H1 (cell line): ENCODE measurements around the gene GPR21. TPM values are rescaled to one million over a fixed set of nuclear protein-coding genes. Genes with fewer than 3 reads are reported as not detected.

Experiments
- CTCF ChIA-PET: fragments of 300-600 bp; sonication (Branson Sonifier 250); formaldehyde crosslinking; loops from one replicate; lab custom pipeline; 2021; ENCODE audit not compliant: partially characterized antibody; lab: Charles Lee
- POLR2A ChIA-PET: fragments of 300-600 bp; sonication (Branson Sonifier 250); formaldehyde crosslinking; loops from one replicate; lab custom pipeline; 2021; ENCODE audit warnings: inconsistent platforms; ENCODE audit not compliant: partially characterized antibody; lab: Charles Lee
- DNase-seq, 2 experiments: peaks; one replicate each; pipeline versions ENCODE4 v3.0.0 to v3.0.0-alpha.2; 2010 to 2022; ENCODE audit warnings: low spot score in 2 of 2, low read depth in 1 of 2, mixed read lengths in 1 of 2
- FAIRE-seq: peaks from 2 replicates; lab custom pipeline; 2011; peaks lifted over from hg19 to GRCh38; lab: Jason Lieb, UNC
- H2AFZ ChIP-seq: 2 replicates; pipeline ENCODE4 v1.8.1; 2012; ENCODE audit warnings: low read length, inconsistent platforms
- H2AK5ac ChIP-seq: 2 replicates; pipeline ENCODE4 v1.6.1; 2013; ENCODE audit warnings: low read depth, low read length
- H2BK120ac ChIP-seq: replicated peaks from 2 replicates; pipeline ENCODE3; 2013; ENCODE audit warnings: low read depth, low read length, inconsistent platforms
- H2BK12ac ChIP-seq: 2 replicates; pipeline ENCODE4 v1.6.1; 2013; ENCODE audit warnings: low read depth, low read length
- H2BK15ac ChIP-seq: 2 replicates; pipeline ENCODE4 v1.6.1; 2013; ENCODE audit warnings: low read length
- H2BK20ac ChIP-seq: 2 replicates; pipeline ENCODE4 v1.6.1; 2013; ENCODE audit warnings: low read length
- H2BK5ac ChIP-seq: 2 replicates; pipeline ENCODE4 v1.6.1; 2013; ENCODE audit warnings: low read depth, low read length
- H3K14ac ChIP-seq: 2 replicates; pipeline ENCODE4 v1.6.1; 2013; ENCODE audit warnings: inconsistent platforms; ENCODE audit not compliant: insufficient read length
- H3K18ac ChIP-seq: 2 replicates; pipeline ENCODE4 v1.6.1; 2013; ENCODE audit warnings: low read length; ENCODE audit errors: extremely low read depth
- H3K23ac ChIP-seq: 2 replicates; pipeline ENCODE4 v1.6.1; 2013; ENCODE audit warnings: inconsistent platforms; ENCODE audit not compliant: insufficient read length
- H3K23me2 ChIP-seq: 2 replicates; pipeline ENCODE4 v1.6.1; 2013; ENCODE audit warnings: low read depth, low read length
- H3K27ac ChIP-seq: 2 replicates; pipeline ENCODE4 v1.6.1; 2011; ENCODE audit warnings: low read depth, low read length, inconsistent platforms
- H3K27me3 ChIP-seq, 4 experiments: replicated peaks in 1 of 4; 1 replicate in 1 of 4; 2 replicates in 3 of 4; pipeline versions ENCODE4 v1.6.1 to v1.8.1; 2011 to 2013; ENCODE audit warnings: low read length in 3 of 4, mild to moderate bottlenecking in 3 of 4, inconsistent platforms in 2 of 4, mixed read lengths in 2 of 4, moderate library complexity in 1 of 4; ENCODE audit not compliant: control insufficient read depth in 3 of 4, insufficient read depth in 3 of 4; ENCODE audit errors: extremely low read depth in 1 of 4
- H3K36me3 ChIP-seq, 4 experiments: 2 replicates each; pipeline versions ENCODE4 v1.6.1 to v1.8.1; 2011 to 2013; ENCODE audit warnings: mild to moderate bottlenecking in 4 of 4, low read length in 3 of 4, moderate library complexity in 2 of 4, control low read depth in 1 of 4, inconsistent platforms in 1 of 4; ENCODE audit not compliant: insufficient read depth in 4 of 4, control insufficient read depth in 2 of 4
- H3K4ac ChIP-seq: replicated peaks from 2 replicates; pipeline ENCODE3; 2013; ENCODE audit warnings: low read length, low read depth, mixed read lengths, inconsistent platforms; ENCODE audit not compliant: insufficient read length
- H3K4me1 ChIP-seq, 4 experiments: replicated peaks in 1 of 4; 1 replicate in 1 of 4; 2 replicates in 3 of 4; pipeline versions ENCODE4 v1.6.1 to v1.8.1; 2011 to 2013; ENCODE audit warnings: low read length in 3 of 4, inconsistent platforms in 2 of 4, mixed read lengths in 1 of 4; ENCODE audit not compliant: insufficient read depth in 4 of 4, control insufficient read depth in 3 of 4
- H3K4me2 ChIP-seq, 2 experiments: 2 replicates each; pipeline versions ENCODE4 v1.6.1 to v1.8.1; 2011 to 2013; ENCODE audit warnings: low read depth in 2 of 2, low read length in 2 of 2, control low read depth in 1 of 2, inconsistent platforms in 1 of 2, mild to moderate bottlenecking in 1 of 2; ENCODE audit not compliant: insufficient read depth in 1 of 2
- H3K4me3 ChIP-seq, 4 experiments: fragments of 200-600, 300-600 bp in 1 of 4; sonication (generic), shearing (Covaris generic), sonication (Bioruptor Twin) in 1 of 4; 2 replicates each; pipeline versions ENCODE4 v1.5.1 to v1.8.1; 2011 to 2016; ENCODE audit warnings: low read length in 4 of 4, low read depth in 3 of 4, control low read depth in 2 of 4, inconsistent platforms in 2 of 4, mild to moderate bottlenecking in 2 of 4, mixed read lengths in 1 of 4, moderate library complexity in 1 of 4; ENCODE audit not compliant: insufficient read depth in 2 of 4; ENCODE audit errors: extremely low read depth in 1 of 4
- H3K56ac ChIP-seq: replicated peaks from 2 replicates; pipeline ENCODE3; 2013; ENCODE audit warnings: low read depth, mild to moderate bottlenecking, mixed read lengths, low read length, inconsistent platforms; ENCODE audit not compliant: insufficient read length
- H3K79me1 ChIP-seq: 2 replicates; pipeline ENCODE4 v1.6.1; 2013; ENCODE audit warnings: low read depth, low read length, control low read depth
- H3K79me2 ChIP-seq, 2 experiments: 2 replicates each; pipeline versions ENCODE4 v1.6.1 to v1.8.1; 2012 to 2013; ENCODE audit warnings: low read length in 2 of 2, mild to moderate bottlenecking in 2 of 2, inconsistent platforms in 1 of 2; ENCODE audit not compliant: insufficient read depth in 2 of 2, control insufficient read depth in 1 of 2
- H3K9ac ChIP-seq, 4 experiments: replicated peaks in 1 of 4; 1 replicate in 1 of 4; 2 replicates in 3 of 4; pipeline versions ENCODE4 v1.6.1 to v1.8.1; 2011 to 2013; ENCODE audit warnings: low read depth in 3 of 4, low read length in 3 of 4, control low read depth in 2 of 4, mild to moderate bottlenecking in 2 of 4, moderate library complexity in 2 of 4, inconsistent platforms in 1 of 4; ENCODE audit errors: extremely low read depth in 1 of 4
- H3K9me3 ChIP-seq, 2 experiments: 2 replicates each; pipeline versions ENCODE4 v1.6.1 to v1.8.1; 2012 to 2013; ENCODE audit warnings: mild to moderate bottlenecking in 2 of 2, moderate library complexity in 2 of 2, control low read depth in 1 of 2, inconsistent platforms in 1 of 2, low read depth in 1 of 2, low read length in 1 of 2, mixed read lengths in 1 of 2; ENCODE audit not compliant: insufficient read depth in 2 of 2
- H4K20me1 ChIP-seq, 2 experiments: replicated peaks in 1 of 2; 2 replicates each; pipeline versions ENCODE3 to v1.8.1; 2011 to 2013; ENCODE audit warnings: inconsistent platforms in 2 of 2, low read length in 2 of 2, mild to moderate bottlenecking in 1 of 2; ENCODE audit not compliant: insufficient read depth in 2 of 2, control insufficient read depth in 1 of 2
- H4K5ac ChIP-seq: 2 replicates; pipeline ENCODE4 v1.6.1; 2013; ENCODE audit warnings: low read length, low read depth, mixed read lengths, inconsistent platforms; ENCODE audit not compliant: insufficient read length
- H4K8ac ChIP-seq: 2 replicates; pipeline ENCODE4 v1.8.0; 2013; ENCODE audit warnings: mild to moderate bottlenecking, moderate library complexity, low read length, inconsistent platforms; ENCODE audit not compliant: insufficient read depth; ENCODE audit errors: extremely low read depth
- H4K91ac ChIP-seq: replicated peaks from 2 replicates; pipeline ENCODE3; 2013; ENCODE audit warnings: low read length, mixed read lengths, inconsistent platforms; ENCODE audit not compliant: insufficient read length
- CHD1 ChIP-seq: IDR thresholded peaks from 2 replicates; pipeline ENCODE4 v1.6.1; 2012; ENCODE audit warnings: low read depth, low read length, improper control_type of control experiment
- CHD2 ChIP-seq: IDR thresholded peaks from 2 replicates; pipeline ENCODE4 v1.6.1; 2012; ENCODE audit warnings: low read length, improper control_type of control experiment
- CREB1 ChIP-seq: IDR thresholded peaks from 2 replicates; pipeline ENCODE4 v1.6.1; 2012; ENCODE audit warnings: inconsistent platforms
- E2F6 ChIP-seq: IDR thresholded peaks from 2 replicates; pipeline ENCODE4 v1.6.1; 2012; ENCODE audit warnings: inconsistent platforms
- JUND ChIP-seq: IDR thresholded peaks from 2 replicates; pipeline ENCODE4 v1.6.1; 2011; ENCODE audit warnings: mild to moderate bottlenecking, improper control_type of control experiment, low read length
- KDM4A ChIP-seq: IDR thresholded peaks from one replicate; pipeline ENCODE4 v1.7.1; 2012; ENCODE audit warnings: low read depth, mild to moderate bottlenecking, moderate library complexity, low read length, inconsistent platforms; ENCODE audit not compliant: severe bottlenecking
- KDM5A ChIP-seq: fragments of 200-600 bp; IDR thresholded peaks from 2 replicates; pipeline ENCODE4 v1.7.1; 2012; ENCODE audit warnings: mild to moderate bottlenecking, low read length, inconsistent platforms, mixed read lengths
- NANOG ChIP-seq: IDR thresholded peaks from 2 replicates; pipeline ENCODE4 v1.6.1; 2011; ENCODE audit warnings: low read length, low read depth, mild to moderate bottlenecking, inconsistent platforms; ENCODE audit not compliant: insufficient read depth, poor library complexity, severe bottlenecking
- PHF8 ChIP-seq: fragments of 200-600 bp; sonication (generic); conservative IDR thresholded peaks from 2 replicates; pipeline ENCODE4 v1.7.1; 2012; ENCODE audit warnings: low read depth, mild to moderate bottlenecking, inconsistent platforms, low read length, moderate library complexity
- POLR2AphosphoS5 ChIP-seq: IDR thresholded peaks from 2 replicates; pipeline ENCODE4 v1.6.1; 2011; ENCODE audit warnings: low read depth, low read length
- RFX5 ChIP-seq: IDR thresholded peaks from 2 replicates; pipeline ENCODE4 v1.6.1; 2011; ENCODE audit warnings: low read depth, low read length, improper control_type of control experiment, borderline replicate concordance
- SP1 ChIP-seq: IDR thresholded peaks from 2 replicates; pipeline ENCODE4 v1.6.1; 2011; ENCODE audit warnings: low read depth, low read length
- SP2 ChIP-seq: IDR thresholded peaks from 2 replicates; pipeline ENCODE4 v1.6.1; 2012; ENCODE audit warnings: mild to moderate bottlenecking, low read length, inconsistent platforms
- ZNF274 ChIP-seq: IDR thresholded peaks from 2 replicates; pipeline ENCODE4 v1.7.0; 2012; ENCODE audit warnings: low read length, borderline replicate concordance; ENCODE audit errors: extremely low read depth
- WGBS, 2 experiments: shearing (Covaris generic) in 1 of 2; methylation state at CpG; one replicate each; pipeline versions ENCODE4 v1.1.6 to v1.1.7; 2013 to 2015; ENCODE audit warnings: low lambda C conversion rate in 2 of 2, mixed read lengths in 2 of 2, inconsistent platforms in 1 of 2, low coverage in 1 of 2, missing lambda C conversion rate in 1 of 2; ENCODE audit not compliant: insufficient replicate concordance in 2 of 2, insufficient coverage in 1 of 2, insufficient read length in 1 of 2; ENCODE audit errors: extremely low coverage in 1 of 2, missing lambda C conversion rate in 1 of 2; 5-methylcytosine and 5-hydroxymethylcytosine counted together
- polyA plus RNA-seq, 7 experiments: library from polyadenylated mRNA; depleted of rRNA in 3 of 7; stranded (reverse) in 5 of 7; unstranded in 2 of 7; fragments of >200 nt in 5 of 7; fragments of 200-250 nt in 2 of 7; gene quantifications; 1 replicate in 5 of 7; 2 replicates in 1 of 7; 4 replicates in 1 of 7; pipeline versions ENCODE4 v1.2.1 to v1.2.3, GENCODE V29; 2011 to 2013; ENCODE audit warnings: missing spikeins in 2 of 7, mixed read lengths in 2 of 7
- total RNA-seq: library from RNA; stranded (reverse); fragmentation: NEBNext Ultra II Directional; extraction: Animal tissue kit (Norgen Biotek cat#: 25700); gene quantifications from 2 replicates; pipeline ENCODE4 v1.2.1, GENCODE V29; 2021

GPR21 gene
- total and polyA plus RNA-seq, 2 of the 8 experiments (the other 6 are each of a cell fraction or from before 2014, with no cell fraction given), result 0.58 to 0.71 TPM

DNA sequence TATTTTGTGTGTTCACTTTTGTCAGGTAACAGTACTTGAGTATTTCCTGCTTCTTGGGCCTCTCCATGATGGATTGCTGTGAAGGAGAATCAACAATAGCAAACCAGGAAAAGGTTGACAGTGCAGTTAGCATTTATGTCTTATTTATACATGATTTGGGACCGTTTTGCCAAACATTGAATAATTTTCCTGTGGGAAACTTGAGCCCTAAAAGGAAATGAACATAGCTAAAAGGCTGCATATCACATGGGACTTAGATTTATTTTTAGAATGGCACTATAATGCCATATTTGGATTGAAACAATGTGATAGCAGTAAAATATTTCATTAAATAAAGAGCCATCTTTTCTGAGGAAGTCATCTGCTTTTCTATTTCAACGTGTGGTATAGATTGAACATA lies 15.3 kb downstream of the GPR21 start:
- Histone ChIP-seq H2BK15ac (no peak overlapping the region), H2BK120ac (no peak overlapping the region), H3K9ac (no peak overlapping the region), H3K79me2 (no peaks in the 10 kb centered on the region), H3K23ac (no peak overlapping the region), H3K27me3 (no peaks in the 10 kb centered on the region), H4K5ac (no peak overlapping the region), H3K56ac (no peak overlapping the region), H4K20me1 (peaks cover 0 to 2% of the 10 kb centered on the region in 2 experiments), H2AK5ac (no peak overlapping the region), H2BK5ac (no peak overlapping the region), H4K8ac (no peak overlapping the region), H4K91ac (no peak overlapping the region), H2BK20ac (no peak overlapping the region), H2BK12ac (no peak overlapping the region), H3K4ac (no peak overlapping the region), H2AFZ (no peak overlapping the region), H3K14ac (no peak overlapping the region), H3K9me3 (no peaks in the 10 kb centered on the region), H3K4me2 (no peak overlapping the region), H3K18ac (no peak overlapping the region), H3K36me3 (peaks cover 0 to 2% (median 0%) of the 10 kb centered on the region in 4 experiments; a peak in 4 of 8 replicates), H3K27ac (no peak overlapping the region), H3K4me3 (no peak overlapping the region), H3K23me2 (no peaks in the 10 kb centered on the region), H3K79me1 (no peaks in the 10 kb centered on the region), H3K4me1 (no peaks in the 10 kb centered on the region)
- ChIA-PET CTCF (interaction anchor here (0.7 to 1.3 kb wide), 2 partner anchors 20 to 43 kb away, joined by 3 to 4 read pairs; no protein-coding TSS in a partner anchor), POLR2A (no interaction called here)
- TF ChIP-seq RFX5 (no peak), JUND (no peak), KDM5A (no peak), ZNF274 (no peak), CHD1 (no peak), PHF8 (no peak), CHD2 (no peak), NANOG (no peak), SP2 (no peak), POLR2AphosphoS5 (no peak), E2F6 (no peak), CREB1 (no peak), KDM4A (no peak), SP1 (no peak)
- DNase-seq (no peak), FAIRE-seq (no peak)
- 90% methylated on average over 2 of the region's 2 CpGs; no CpG with 5 or more reads in 1 of the 2 experiments for WGBS, 2 experiments
